ENCODE data around the gene NDUFAF3. TPM values are rescaled to one million over a fixed set of nuclear protein-coding genes. Genes with fewer than 3 reads are reported as not detected.

NDUFAF3 gene, protein sequence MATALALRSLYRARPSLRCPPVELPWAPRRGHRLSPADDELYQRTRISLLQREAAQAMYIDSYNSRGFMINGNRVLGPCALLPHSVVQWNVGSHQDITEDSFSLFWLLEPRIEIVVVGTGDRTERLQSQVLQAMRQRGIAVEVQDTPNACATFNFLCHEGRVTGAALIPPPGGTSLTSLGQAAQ
- 55.6 TPM for total RNA-seq (2013)
- polyA plus RNA-seq (10 to 100 TPM; 42.1 to 93.4 (median 88.8) TPM), polyA minus RNA-seq (60.4 and 92.2 TPM in 2 replicates), total RNA-seq (10.4 to 19.4 (median 15.3) reads per million in 11 experiments)

DNA sequence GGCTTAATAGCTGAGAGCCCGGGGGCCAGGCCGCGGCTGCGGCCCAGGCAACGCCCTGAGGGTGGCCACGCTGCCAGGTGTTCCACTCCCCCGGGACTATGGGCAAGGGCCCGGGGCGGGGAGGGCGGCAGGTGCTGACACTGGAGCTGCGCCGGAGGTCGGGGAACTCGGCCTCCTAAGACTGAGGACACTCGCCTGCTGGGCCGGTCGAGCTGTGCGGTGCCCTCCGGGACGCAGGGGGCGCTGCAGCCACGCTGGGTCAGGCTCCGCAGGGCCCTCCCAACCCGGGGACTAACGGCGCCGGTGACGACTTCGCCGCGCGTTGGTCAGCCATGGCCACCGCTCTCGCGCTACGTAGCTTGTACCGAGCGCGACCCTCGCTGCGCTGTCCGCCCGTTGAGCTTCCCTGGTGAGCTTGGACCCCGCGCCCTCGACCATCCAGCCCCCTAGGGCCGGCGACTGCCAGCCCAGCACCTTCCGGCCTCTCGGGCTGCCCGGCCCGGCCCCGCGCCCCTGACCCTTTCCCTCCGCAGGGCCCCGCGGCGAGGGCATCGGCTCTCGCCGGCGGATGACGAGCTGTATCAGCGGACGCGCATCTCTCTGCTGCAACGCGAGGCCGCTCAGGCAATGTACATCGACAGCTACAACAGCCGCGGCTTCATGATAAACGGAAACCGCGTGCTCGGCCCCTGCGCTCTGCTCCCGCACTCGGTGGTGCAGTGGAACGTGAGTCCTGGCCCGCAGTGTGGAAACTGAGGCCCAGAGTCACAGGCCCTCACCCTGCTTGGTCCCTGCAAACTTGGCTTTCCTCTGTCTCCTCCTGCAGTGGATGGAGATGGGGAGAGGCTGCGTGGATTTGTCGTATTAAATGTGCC lies at the start of gene NDUFAF3:
Gene NDUFAF3 (plus strand): TSS at position 309 of the 875 bp plus-strand sequence. CDS start 24 bp downstream, at position 333.
- H3K9ac ChIP-seq (ENCODE audit: insufficient read depth, low read length, poor library complexity, severe bottlenecking) = peak within 1 kb of the TSS; percentile 98
- peaks cover 7% of the 10 kb centered on the region for H4K20me1 ChIP-seq (ENCODE audit: insufficient read depth, low read length)
- peaks cover 41 to 49% of the 10 kb centered on the region in 2 donors for H3K4me1 ChIP-seq (ENCODE audit: control insufficient read depth in 1 of 2, insufficient read depth in 2 of 2, low read length in 2 of 2)
- H3K36me3 ChIP-seq (replicated peaks in 1 of 2; ENCODE audit: control insufficient read depth in 1 of 2, insufficient read depth in 2 of 2, low read length in 2 of 2) = peaks cover 32 to 40% of the 10 kb centered on the region in 2 donors
- peak within 1 kb of the TSS; percentile 98 for H3K27ac ChIP-seq (ENCODE audit: low read depth in 1 of 2, low read length in 2 of 2)
- H3K79me2 ChIP-seq (ENCODE audit: insufficient read depth, low read length) = peaks cover 62% of the 10 kb centered on the region
- Mint-ChIP-seq H3K4me1 (peaks cover 34% of the 10 kb centered on the region), H3K9me3 (no peaks in the 10 kb centered on the region), H3K27ac (peak within 1 kb of the TSS; percentile 96 to 99 (median 98)), H3K27me3 (ENCODE audit: low read depth in 3 of 3) (peaks cover 0 to 2% (median 0%) of the 10 kb centered on the region in 3 donors), H3K4me3 (peak within 1 kb of the TSS; percentile 90 to 92), H3K36me3 (peaks cover 33 to 34% of the 10 kb centered on the region in 2 donors)
- peak within 1 kb of the TSS; percentile 94 for H3K4me2 ChIP-seq (replicated peaks; ENCODE audit: extremely low read depth, low read length, poor library complexity, severe bottlenecking)
- no peaks in the 10 kb centered on the region for H3K27me3 ChIP-seq (ENCODE audit: control insufficient read depth in 2 of 2, insufficient read depth in 2 of 2, low read length in 2 of 2)
- peak; percentile 89 to 93 (median 93) for DNase-seq
- peak within 1 kb of the TSS; percentile 89 for H2AFZ ChIP-seq (ENCODE audit: insufficient read depth, low read depth, low read length, poor library complexity, severe bottlenecking)
- no peaks in the 10 kb centered on the region for H3K9me3 ChIP-seq (replicated peaks in 1 of 2; ENCODE audit: control insufficient read depth in 1 of 2, insufficient read depth in 1 of 2, low read length in 2 of 2)
- TF ChIP-seq, protein P1, sequence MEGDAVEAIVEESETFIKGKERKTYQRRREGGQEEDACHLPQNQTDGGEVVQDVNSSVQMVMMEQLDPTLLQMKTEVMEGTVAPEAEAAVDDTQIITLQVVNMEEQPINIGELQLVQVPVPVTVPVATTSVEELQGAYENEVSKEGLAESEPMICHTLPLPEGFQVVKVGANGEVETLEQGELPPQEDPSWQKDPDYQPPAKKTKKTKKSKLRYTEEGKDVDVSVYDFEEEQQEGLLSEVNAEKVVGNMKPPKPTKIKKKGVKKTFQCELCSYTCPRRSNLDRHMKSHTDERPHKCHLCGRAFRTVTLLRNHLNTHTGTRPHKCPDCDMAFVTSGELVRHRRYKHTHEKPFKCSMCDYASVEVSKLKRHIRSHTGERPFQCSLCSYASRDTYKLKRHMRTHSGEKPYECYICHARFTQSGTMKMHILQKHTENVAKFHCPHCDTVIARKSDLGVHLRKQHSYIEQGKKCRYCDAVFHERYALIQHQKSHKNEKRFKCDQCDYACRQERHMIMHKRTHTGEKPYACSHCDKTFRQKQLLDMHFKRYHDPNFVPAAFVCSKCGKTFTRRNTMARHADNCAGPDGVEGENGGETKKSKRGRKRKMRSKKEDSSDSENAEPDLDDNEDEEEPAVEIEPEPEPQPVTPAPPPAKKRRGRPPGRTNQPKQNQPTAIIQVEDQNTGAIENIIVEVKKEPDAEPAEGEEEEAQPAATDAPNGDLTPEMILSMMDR (IDR thresholded peaks at IDR 0.05) = peak; percentile 100
- under 1% methylated on average over 81 of the region's 83 CpGs for WGBS (ENCODE audit: insufficient coverage)
- intact Hi-C loops (cut with micrococcal nuclease) = loop anchor here (1.0 to 5.0 kb wide), 3 partner anchors 7 to 70 kb away; partner anchors contain the start of genes QRICH1 (in 2 of the 2) and IMPDH2 (in 1 of the 2)
- H3K4me3 ChIP-seq (replicated peaks in 1 of 3; ENCODE audit: low read depth in 2 of 3, low read length in 3 of 3) = peak within 1 kb of the TSS; percentile 71 to 90 (median 84)
